Stimulated activated CD4-positive, alpha-beta T cell treated with anti-CD3 and anti-CD28 coated beads, Interleukin-1b, Interleukin-23, amount 100 ng/mL, for 1 hour (primary cell): Measurements from ENCODE around the gene APEX1.

Source experiments
- DNase-seq, 2 donors: peaks; one replicate each; pipeline ENCODE4 v3.0.0-alpha.2; 2020; ENCODE audit warnings: low read depth in 2 of 2

APEX1 gene

DNA sequence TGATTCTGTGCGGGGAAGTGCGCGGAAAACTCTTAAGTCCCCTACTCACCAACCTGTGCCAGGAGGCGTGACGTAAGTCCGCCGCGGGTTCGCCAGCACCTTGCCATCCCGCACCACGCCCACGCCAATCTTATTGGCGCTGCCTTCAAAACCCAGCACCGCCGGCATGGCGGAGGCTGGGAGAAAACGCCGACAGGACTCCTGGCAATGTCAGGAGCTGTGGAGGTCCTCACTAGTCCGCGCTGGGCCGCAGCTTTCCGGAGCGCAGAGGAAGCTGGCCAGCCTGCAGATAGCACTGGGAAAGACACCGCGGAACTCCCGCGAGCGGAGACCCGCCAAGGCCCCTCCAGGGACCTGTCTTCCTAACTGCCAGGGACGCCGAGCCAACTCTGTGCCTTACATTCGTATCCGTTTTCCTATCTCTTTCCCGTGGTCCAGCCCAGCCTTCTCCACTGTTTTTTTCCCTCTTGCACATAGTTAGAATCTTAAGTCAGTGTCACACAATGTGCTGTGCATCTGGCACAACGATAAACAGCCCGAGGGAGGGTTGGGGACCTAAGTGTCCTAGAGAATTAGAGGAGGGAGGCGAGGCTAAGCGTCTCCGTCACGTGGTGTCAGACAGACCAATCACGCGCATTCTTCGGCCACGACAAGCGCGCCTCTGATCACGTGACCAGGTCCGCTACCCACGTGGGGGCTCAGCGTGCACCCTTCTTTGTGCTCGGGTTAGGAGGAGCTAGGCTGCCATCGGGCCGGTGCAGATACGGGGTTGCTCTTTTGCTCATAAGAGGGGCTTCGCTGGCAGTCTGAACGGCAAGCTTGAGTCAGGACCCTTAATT is at the start of gene APEX1, which contains the start of gene OSGEP:
Gene APEX1 (plus strand): TSS at position 711 of the 839 bp plus-strand sequence. CDS start 420 bp downstream, outside the sequence.
Gene OSGEP (minus strand): TSS at position 297 of the 839 bp plus-strand sequence. CDS start 129 bp downstream, at position 168.
- DNase-seq, result peak; percentile 88 to 93

GRCh38 chr14:20409226-20409625 is 45.8 kb upstream of the APEX1 start:
- no peak for DNase-seq

DNA sequence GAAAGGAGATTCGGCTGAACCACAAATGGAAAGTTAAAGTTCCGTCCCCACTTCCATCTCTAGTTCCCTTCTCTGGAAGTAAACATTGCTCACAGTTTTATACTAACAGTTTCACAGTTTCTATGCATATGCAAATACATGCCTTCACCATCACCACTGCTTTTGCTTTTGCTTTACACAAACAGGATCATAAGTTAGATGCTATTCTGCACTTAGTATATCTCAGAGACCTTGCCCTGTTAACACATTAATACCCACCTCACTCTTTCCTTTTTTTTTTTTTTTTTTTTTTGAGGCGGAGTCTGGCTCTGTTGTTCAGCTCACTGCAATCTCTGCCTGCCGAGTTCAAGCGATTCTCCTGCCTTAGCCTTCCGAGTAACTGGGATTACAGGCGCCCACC is 42.6 kb upstream of the APEX1 start:
- DNase-seq, result no peak

DNA sequence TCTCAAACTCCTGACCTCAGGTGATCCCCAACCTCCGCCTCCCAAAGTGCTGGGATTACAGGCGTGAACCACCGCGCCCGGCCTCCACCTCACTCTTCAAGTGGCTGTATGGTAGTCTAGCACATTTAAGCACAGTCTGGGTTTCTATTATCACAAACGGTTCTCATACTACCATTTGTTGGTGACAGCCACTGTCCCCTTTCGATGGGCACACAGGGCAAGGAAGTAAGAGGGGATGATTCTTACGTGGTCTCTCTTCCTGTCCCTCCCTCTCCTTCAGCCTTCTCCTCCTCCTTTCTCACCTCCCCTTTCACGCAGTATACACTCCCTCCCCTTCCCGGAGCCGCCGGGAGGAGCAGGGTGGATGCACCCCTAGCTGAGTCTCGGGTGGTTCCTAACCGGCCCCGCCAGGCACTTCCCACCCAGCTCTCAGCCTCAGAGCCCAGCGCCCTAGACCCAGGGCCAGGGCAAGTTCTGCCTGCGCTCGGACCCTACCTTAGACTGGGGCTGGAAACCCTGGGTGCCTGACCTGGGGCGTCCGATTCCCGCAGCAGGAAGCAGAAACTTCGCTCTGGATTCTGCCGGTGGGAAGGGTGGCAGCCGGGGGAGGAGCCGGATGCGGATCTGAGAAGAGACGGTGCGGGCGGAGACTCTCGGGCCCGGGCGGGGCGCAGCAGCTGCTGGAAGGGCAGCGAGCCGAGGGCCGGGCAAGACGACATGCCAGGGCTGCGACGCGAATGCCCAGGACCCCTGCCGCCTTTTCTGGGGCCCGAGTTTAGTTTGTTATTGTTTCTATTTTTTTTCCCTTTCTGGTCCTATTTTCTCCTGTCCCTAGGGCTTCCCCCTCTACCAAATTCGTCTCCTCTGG is 41.9 kb upstream of the APEX1 start, which contains the start of gene TEP1:
Gene TEP1 (minus strand): TSS at position 626 of the 868 bp plus-strand sequence. CDS start 5,062 bp downstream, outside the sequence.
- DNase-seq, result peak; percentile 25 to 53

DNA sequence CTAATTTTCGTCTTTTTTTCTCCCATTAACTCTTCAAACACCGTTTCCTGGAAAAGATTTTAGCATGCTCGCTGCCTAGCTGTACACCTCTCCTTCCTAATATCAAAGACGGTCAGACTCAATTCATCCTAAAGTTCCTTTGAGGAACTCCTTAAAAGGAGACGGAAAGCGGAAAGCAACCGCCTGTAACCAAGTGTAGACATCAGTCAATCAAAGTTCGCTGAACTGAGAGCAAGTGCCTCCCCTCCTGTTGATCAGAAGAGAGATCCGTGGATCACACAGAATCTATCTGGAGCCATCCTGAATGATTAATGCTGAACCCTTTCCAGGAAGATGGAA is 41.3 kb upstream of the APEX1 start:
- DNase-seq, result no peak

DNA sequence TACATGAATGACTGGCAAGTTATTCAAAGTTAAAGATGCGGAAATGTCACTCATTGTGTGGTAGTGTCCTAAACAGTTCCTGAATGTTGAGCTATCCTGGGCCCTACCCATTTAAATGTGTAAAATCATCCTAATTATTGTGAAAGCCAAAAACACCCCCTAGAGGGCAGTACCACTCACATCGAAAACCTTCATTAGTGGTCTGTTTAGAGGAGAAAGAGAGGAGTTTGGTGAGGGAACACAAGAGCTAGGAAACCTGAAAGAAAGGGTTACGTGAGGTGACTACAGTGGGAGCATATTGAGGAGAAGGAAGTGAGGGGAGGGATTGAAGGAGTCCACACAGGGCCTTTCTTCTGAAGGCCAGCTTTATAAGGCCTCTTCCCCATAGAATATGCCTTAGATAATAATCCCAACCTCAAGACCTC is 39.2 kb upstream of the APEX1 start:
- no peak for DNase-seq

GRCh38 chr14:20416223-20416622 is 38.8 kb upstream of the APEX1 start:
- DNase-seq, result no peak

DNA sequence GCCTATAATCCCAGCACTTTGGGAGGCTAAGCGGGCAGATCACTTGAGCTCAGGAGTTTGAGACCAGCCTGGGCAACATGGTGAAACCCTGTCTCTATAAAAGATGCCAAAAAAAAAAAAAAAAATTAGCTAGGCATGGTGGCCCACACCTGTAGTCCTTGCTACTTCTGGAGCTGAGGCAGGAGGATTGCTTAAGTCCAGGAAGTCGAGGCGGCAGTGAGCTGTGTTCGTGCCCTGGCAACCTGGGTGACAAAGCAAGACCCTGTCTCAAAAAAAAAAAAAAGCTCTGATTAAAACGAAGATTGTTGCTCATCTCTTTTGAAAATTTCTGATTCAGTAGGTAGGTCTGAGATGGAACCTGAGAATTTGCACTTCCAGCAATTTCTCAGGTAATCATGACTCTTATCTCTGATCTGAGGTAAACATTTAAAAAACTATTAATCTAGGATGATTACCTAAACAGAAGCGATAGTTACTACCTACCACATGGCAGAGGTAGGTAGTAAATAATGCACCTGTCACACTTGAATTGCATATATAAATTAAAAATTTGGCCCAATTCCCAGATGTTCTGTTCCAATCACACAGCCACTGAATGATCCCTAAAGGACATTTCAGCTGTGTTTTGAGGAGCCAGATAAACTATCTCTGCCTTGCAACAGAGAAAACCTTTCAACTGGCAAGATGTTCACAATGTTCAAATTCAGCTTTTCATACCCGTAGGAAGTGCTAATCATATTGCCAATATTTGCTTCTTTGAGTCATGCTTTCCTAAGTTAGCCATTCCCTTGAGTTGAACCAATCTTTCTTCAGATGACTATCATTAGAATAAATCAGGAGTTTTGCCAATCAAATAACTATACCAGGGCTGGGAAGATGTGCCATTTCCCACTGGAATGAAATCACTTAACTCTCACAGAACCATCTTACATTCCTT is 37.5 kb upstream of the APEX1 start:
- DNase-seq, result no peak

- no peak for DNase-seq
These were observed 36.5 kb upstream of the APEX1 start for GRCh38 chr14:20418501-20418909.

DNA sequence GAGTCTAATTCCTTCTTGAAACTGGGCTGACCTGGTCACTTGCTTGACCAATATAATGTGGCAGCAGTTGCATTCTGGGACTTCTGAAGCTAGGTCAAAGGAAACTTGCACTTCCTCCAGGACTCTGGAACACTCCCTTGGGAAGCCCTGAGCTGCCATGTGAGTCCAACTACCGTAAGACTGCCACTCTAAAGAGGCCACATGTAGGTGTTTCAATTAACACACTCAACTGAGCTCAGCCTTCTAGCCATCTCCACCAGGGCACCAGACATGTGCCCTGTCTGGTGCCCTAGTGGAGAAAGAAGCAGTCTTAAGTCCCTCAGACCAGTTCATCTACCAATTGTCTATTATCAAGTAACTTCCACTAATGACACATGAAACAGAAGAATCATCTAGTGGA is 35.6 kb upstream of the APEX1 start:
- DNase-seq, result no peak

DNA sequence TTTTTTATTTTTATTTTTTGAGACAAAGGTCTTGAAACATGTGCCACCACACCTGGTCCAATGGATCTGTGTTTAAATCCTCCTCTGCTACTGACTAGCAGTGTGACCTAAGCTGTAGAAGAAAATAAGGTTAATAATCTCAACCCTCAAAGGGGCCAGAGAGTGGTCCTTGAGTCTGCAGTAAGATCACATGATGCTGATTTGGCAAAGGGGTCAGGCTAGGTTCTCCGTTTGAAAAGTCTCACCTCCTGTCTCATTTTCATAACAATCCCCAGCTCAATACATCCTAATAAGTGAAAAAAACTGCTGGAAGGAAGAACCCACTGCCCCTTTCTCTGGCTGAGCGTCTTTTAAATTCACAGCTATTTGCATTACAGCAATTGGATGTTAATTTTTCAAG is 33.8 kb upstream of the APEX1 start:
- no peak for DNase-seq

DNA sequence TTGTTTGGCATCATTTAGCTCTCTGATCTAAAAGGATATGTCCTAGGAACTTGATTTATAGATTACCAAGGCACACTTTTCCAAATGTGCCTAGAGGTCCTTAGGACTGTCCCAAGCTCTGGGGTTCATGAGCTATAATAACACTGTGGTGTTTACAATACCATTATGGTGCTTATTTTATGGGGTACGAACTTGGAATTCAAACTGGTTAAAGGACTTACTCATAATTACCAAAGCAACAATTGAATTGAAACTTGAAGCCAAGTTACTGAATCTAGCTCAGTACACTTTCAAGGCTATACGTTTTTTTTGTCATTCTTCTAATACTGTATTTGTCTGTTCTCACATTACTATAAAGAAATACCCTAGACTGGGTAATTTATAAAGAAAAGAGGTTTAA is 32.1 kb upstream of the APEX1 start:
- DNase-seq, result no peak

GRCh38 chr14:20424851-20425250 is 30.2 kb upstream of the APEX1 start:
- no peak for DNase-seq

DNA sequence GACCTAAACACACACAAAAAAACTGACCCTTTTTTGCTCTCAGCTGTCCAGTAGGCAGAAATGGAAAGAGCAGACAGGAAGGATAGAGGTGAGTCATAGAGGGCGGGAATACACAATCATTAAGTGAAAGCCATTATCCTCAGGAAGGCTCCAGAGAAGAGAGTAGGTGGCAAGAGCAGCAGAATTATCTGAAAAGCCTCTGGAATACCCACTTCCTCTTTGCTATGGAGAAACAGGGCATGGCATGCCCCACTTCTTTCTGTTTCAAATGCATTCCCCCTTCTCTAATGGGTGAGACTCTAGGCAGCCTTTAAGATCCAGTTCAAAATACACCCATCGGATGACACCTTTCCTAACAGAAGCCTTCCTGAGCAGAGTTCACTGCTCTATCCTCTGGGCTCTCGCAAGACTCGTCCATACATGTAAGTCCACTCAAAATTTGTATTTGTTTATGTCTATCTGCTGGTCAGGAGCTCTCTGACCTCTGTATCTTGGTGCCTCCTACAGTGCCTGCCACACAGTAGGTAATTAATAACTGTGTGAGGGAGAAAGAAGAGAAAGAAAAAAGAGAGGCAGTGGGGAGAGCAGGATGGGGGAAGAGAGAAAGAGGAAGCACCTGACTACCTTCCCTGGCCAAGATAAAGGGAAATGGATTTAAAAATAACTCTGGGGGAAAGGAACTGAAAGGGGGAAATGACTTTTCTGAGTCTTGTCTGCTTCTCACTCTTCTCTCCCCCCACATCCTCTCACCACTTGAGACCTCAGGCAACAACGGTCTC is 27.6 kb upstream of the APEX1 start:
- no peak for DNase-seq

DNA sequence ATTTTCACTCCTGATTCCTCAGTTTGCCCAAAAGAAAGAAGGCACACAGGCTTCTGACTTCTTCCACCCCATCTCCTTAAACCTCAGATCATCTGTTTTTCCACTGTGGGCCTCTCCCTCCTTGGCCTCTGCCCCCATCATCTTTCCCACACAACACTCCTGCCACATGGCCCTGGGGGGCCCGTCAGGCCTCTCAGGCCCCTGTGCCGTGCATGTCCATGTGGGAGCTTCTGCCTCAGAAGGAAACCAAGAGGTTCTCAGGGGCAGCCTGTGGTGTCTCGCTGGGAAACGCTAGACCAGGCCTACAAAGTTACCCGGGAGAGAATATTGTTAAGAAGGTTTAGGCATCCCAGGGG is 27.0 kb upstream of the APEX1 start:
- DNase-seq, result no peak

- no peak for DNase-seq
These were observed 26.2 kb upstream of the APEX1 start for GRCh38 chr14:20428802-20429201.

DNA sequence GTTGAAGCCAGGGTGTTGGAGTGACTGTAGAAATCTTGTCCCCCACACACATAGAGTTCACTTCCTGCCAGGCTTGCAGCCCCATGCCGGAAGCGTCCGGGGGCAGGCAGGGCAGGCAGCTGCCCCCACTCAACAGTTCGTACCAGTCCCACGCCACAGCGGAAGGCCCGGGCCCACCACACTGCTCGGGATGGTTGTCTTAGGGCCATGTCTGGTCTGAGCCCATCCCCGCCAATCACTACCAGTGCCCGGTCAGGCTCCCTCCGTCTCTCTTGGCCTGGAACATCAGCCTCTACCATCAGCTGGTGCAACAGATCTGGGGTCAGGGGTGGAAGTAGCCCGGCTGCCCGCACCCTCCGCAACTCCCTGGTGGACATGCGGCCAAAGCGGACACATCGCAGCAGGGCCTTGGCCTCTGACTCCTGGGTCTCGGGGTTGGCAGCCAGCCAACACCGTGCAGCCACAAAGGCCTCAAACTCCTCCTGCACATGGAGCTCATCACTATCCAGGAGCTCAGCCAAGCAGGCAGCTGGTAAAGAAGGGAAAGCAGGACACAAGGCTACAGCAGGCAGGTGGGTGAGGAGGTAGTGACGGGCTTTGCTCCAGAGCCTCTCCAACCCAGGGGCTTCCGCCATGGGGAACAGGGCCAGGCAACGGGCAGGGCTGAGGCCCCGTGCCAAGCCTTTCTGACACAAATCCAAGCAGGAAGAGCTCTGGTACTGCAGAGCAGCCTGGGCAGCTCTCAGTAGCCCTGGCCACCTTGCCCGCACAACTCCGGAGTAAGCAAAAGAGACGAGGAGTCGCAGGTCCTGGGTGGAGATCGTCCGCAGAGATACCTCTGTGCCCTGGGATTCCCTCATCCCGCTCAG is 25.0 kb upstream of the APEX1 start:
- no peak for DNase-seq

DNA sequence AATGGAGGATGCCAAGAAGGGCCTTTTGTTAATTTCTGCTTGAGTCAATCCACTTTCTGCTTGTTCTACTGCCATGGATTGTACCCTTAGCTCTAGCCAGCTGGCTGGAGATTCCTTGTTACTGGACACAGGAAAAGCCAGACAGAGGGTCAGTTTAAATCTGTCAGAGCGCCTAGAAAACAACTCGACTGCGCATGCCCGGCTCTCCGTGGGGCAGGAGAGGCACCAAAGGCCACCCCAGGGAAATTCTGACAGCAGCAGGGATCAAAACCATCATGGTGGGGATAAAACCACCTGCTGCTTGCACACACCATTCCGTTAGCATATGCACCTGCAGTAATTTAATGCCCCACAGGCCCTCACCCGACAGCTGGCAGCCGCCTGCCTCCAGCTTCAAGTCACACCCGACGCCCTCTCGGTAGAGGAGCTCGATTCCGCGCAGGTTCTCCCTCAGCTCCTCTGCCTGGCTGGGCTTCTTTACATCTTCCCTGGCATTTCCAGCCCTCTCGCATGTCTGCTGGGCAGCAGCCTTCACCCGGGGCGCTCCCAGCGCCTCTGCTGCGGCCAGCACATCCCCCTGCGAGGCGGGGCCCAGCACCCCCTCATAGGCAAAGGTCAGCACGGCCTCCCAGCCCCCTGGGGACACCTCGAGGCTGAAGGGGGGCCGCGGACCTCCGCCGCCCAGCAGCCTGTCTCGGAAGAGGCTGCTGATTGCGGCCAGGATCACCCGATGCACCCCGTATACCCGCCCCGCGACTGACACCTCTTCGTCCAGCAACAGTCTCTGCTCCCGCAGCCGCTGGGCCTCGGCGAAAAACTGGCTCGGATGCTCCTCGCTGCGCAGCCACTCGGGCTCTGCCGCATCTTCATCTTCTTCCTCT is 20.1 kb upstream of the APEX1 start:
- DNase-seq, result no peak
